Breast epithelium (tissue), 4 donors: ENCODE measurements around the gene FOXE1. TPM values are rescaled to one million over a fixed set of nuclear protein-coding genes. Genes with fewer than 3 reads are reported as not detected.

Experiments used
- DNase-seq, 2 donors: peaks; one replicate each; pipeline ENCODE4 v3.0.0-alpha.2; 2019; ENCODE audit warnings: low spot score in 2 of 2
- H3K27ac ChIP-seq, 2 donors: fragments of 200-600 bp; sonication (generic) in 1 of 2; one replicate each; pipeline ENCODE4 v1.5.1; 2016 to 2019; ENCODE audit warnings: mild to moderate bottlenecking in 1 of 2
- H3K27me3 ChIP-seq, 2 donors: fragments of 200-600 bp; sonication (generic) in 1 of 2; one replicate each; pipeline versions ENCODE4 v1.5.1 to v1.6.0; 2017 to 2019; ENCODE audit warnings: control low read depth in 1 of 2, mild to moderate bottlenecking in 1 of 2
- H3K36me3 ChIP-seq: fragments of 200-600 bp; one replicate; pipeline ENCODE4 v1.5.1; 2019
- H3K4me1 ChIP-seq, 2 donors: fragments of 200-600 bp; sonication (generic); one replicate each; pipeline ENCODE4 v1.5.1; 2016 to 2019; ENCODE audit warnings: control low read depth in 1 of 2
- H3K4me3 ChIP-seq, 3 donors: fragments of 200-600 bp; sonication (generic); 1 replicate in 2 of 3; 2 replicates in 1 of 3; pipeline ENCODE4 v1.5.1; 2016 to 2019; ENCODE audit warnings: mild to moderate bottlenecking in 3 of 3, moderate library complexity in 2 of 3
- H3K9me3 ChIP-seq, 2 donors: fragments of 200-600 bp; sonication (generic) in 1 of 2; one replicate each; pipeline ENCODE4 v1.5.1; 2016 to 2019; ENCODE audit warnings: control low read depth in 1 of 2
- POLR2A ChIP-seq: fragments of 450-650 bp; IDR thresholded peaks from one replicate; pipeline ENCODE4 v1.6.1; 2016; ENCODE audit warnings: antibody characterized with exemption, mild to moderate bottlenecking, moderate library complexity
- POLR2AphosphoS5 ChIP-seq, 3 donors: sonication (generic); formaldehyde crosslinking; IDR thresholded peaks; one replicate each; pipeline ENCODE4 v1.6.1; 2017; ENCODE audit warnings: antibody characterized with exemption in 3 of 3
- intact Hi-C: fragments of 100-400 bp; cut with DNase I; formaldehyde crosslinking; loops from one replicate; pipeline ENCODE4 v1.15.1; 2023; ENCODE audit warnings: low total_unique reads
- total RNA-seq, 3 donors: library from RNA; depleted of rRNA; stranded (reverse); fragments of >200 nt; gene quantifications; one replicate each; pipeline ENCODE4 v1.1.0, GENCODE V29; 2016
- TF ChIP-seq, protein P1 (sequence below), 3 donors: fragments of 450-650 bp; IDR thresholded peaks; one replicate each; pipeline ENCODE4 v1.5.1; 2016 to 2017; ENCODE audit warnings: antibody characterized with exemption in 3 of 3, mild to moderate bottlenecking in 3 of 3, moderate library complexity in 3 of 3

FOXE1 gene
- total RNA-seq, 3 donors from 2014 or later = not detected

- intact Hi-C loops = no loop called here
- Histone ChIP-seq H3K36me3 (no peaks in the 10 kb centered on the region), H3K27ac (no peak overlapping the region), H3K27me3 (no peaks in the 10 kb centered on the region), H3K4me3 (no peak overlapping the region), H3K9me3 (peaks cover 0 to 5% of the 10 kb centered on the region in 2 donors), H3K4me1 (no peaks in the 10 kb centered on the region)
- DNase-seq = no peak
- TF ChIP-seq POLR2AphosphoS5 (IDR thresholded peaks at IDR 0.05) (no peak), POLR2A (no peak)
- TF ChIP-seq, protein P1, sequence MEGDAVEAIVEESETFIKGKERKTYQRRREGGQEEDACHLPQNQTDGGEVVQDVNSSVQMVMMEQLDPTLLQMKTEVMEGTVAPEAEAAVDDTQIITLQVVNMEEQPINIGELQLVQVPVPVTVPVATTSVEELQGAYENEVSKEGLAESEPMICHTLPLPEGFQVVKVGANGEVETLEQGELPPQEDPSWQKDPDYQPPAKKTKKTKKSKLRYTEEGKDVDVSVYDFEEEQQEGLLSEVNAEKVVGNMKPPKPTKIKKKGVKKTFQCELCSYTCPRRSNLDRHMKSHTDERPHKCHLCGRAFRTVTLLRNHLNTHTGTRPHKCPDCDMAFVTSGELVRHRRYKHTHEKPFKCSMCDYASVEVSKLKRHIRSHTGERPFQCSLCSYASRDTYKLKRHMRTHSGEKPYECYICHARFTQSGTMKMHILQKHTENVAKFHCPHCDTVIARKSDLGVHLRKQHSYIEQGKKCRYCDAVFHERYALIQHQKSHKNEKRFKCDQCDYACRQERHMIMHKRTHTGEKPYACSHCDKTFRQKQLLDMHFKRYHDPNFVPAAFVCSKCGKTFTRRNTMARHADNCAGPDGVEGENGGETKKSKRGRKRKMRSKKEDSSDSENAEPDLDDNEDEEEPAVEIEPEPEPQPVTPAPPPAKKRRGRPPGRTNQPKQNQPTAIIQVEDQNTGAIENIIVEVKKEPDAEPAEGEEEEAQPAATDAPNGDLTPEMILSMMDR (IDR thresholded peaks at IDR 0.05) = no peak
Measured at GRCh38 chr9:97808415-97808814, 44.6 kb upstream of the FOXE1 start.

DNA sequence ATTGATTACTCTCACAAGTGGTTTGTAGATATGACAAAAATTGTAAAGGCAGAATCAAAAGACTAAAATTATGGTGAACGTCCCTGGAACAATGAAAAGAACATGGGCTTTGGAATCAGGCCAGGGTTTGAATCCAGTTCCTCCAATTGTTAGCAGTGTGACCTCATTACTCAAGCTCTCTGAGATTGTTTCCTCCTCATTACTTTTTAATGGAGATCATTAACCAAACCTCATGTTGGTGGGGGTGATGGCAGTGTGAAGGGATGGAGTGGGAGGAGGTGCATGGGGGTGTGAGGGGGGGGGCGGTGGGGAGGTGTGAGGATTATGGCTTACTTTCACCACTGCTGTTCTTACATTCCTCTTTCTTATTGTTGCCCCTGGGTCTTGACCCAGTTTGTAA lies 44.1 kb upstream of the FOXE1 start:
- DNase-seq = no peak
- TF ChIP-seq, protein P1 (IDR thresholded peaks at IDR 0.05) = no peak
- TF ChIP-seq POLR2A (no peak), POLR2AphosphoS5 (IDR thresholded peaks at IDR 0.05) (no peak)

DNA sequence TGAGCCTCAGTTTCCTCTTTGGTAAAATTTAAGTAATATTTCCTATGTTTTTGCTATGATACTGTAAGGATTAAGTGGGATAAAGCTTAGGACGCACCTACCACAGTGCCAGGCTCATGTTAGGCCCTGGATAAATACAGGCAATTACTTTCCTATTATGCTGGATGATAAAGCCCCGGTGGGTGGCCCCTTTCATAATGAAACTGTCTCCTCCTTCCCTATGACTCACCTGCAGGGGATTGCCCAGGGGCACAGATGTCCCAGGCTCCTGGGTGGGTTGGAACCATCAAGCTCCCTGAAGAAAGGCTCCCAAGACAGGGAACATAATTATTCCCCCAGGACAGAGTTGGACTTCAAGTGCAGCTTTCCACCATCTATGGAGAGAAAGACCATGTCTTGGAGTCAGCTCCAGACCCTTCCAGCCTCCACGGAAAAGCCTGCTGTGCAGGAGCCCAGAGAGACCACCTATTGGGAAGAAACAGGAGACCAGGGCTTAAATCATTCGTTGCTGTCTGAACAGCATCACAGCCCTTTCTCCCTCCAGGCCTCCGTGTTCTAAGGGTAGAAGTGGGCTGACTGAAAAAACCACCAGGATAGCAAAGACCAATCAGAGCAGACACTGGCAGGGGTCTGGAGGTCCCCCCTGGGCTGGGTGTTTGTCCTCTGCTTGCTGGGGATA lies 43.2 kb upstream of the FOXE1 start:
- no peaks in the 10 kb centered on the region for H3K27me3 ChIP-seq
- no peaks in the 10 kb centered on the region for H3K36me3 ChIP-seq
- no peaks in the 10 kb centered on the region for H3K4me1 ChIP-seq
- H3K9me3 ChIP-seq = peaks cover 0 to 5% of the 10 kb centered on the region in 2 donors
- TF ChIP-seq, protein P1 (IDR thresholded peaks at IDR 0.05) = no peak
- TF ChIP-seq POLR2AphosphoS5 (IDR thresholded peaks at IDR 0.05) (no peak), POLR2A (no peak)
- intact Hi-C loops = loop anchor here (1.0 kb wide), 1 partner anchor 8 kb away; no protein-coding TSS in a partner anchor
- no peak for DNase-seq
- no peak overlapping the region for H3K4me3 ChIP-seq
- no peak overlapping the region for H3K27ac ChIP-seq

More for the DNA sequence above, 44.1 kb upstream of the FOXE1 start:
- H3K27me3 ChIP-seq = no peaks in the 10 kb centered on the region
- H3K9me3 ChIP-seq = peaks cover 0 to 5% of the 10 kb centered on the region in 2 donors
- no peak overlapping the region for H3K4me3 ChIP-seq
- H3K4me1 ChIP-seq = no peaks in the 10 kb centered on the region
- no peak overlapping the region for H3K27ac ChIP-seq
- intact Hi-C loops = loop anchor here (1.0 kb wide), 1 partner anchor 9 kb away; no protein-coding TSS in a partner anchor
- no peaks in the 10 kb centered on the region for H3K36me3 ChIP-seq

DNA sequence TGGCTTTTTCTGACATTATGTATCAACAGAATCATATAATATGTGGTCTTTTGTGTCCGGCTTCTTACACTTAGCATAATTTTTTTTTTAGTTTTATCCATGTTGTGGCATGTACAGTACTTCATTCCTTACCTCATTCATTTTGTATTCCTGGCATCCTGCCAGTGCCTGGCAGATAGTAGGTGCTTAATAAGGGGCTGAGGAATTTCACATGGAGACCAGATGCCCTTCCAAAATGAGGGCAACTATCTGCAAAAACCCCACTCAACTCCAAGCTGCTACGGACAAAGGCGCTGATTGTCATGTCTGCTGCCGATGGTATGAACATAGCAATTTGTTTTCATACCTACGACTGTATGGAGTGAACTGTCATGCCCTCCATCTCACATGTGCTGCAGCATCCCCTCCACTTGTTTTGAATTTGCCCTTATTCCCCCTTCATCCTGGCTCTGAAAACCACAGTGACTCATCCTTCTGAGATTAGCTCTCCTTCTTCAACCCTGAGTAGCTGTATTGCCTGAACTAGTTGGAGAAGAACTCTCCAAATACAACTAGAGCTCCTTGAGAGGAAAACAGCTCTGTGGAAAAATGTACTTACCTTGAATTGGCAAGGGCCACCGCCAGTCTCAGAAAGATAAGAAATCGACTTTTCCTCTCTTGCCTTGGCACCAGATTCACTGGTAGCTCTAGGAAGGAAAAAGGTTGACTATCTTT lies 41.3 kb upstream of the FOXE1 start:
- Histone ChIP-seq H3K36me3 (no peaks in the 10 kb centered on the region), H3K27me3 (no peaks in the 10 kb centered on the region), H3K4me3 (no peak overlapping the region), H3K9me3 (peaks cover 0 to 5% of the 10 kb centered on the region in 2 donors), H3K27ac (no peak overlapping the region), H3K4me1 (no peaks in the 10 kb centered on the region)
- DNase-seq = no peak
- intact Hi-C loops = no loop called here
- TF ChIP-seq, protein P1 (IDR thresholded peaks at IDR 0.05) = no peak
- no peak for TF ChIP-seq POLR2AphosphoS5 (IDR thresholded peaks at IDR 0.05)

GRCh38 chr9:97812247-97812543 lies 40.8 kb upstream of the FOXE1 start:
- Histone ChIP-seq H3K36me3 (no peaks in the 10 kb centered on the region), H3K4me1 (no peaks in the 10 kb centered on the region), H3K27ac (no peak overlapping the region), H3K27me3 (no peaks in the 10 kb centered on the region), H3K4me3 (no peak overlapping the region), H3K9me3 (peaks cover 0 to 5% of the 10 kb centered on the region in 2 donors)
- TF ChIP-seq POLR2AphosphoS5 (IDR thresholded peaks at IDR 0.05) (no peak), POLR2A (no peak)
- TF ChIP-seq, protein P1 (IDR thresholded peaks at IDR 0.05) = no peak
- intact Hi-C loops = no loop called here
- no peak for DNase-seq
